Measurements from ENCODE around the gene SLC6A17. TPM values are rescaled to one million over a fixed set of nuclear protein-coding genes. Genes with fewer than 3 reads are reported as not detected.

SLC6A17 gene
- total RNA-seq, 1 experiment from 2014 or later: not detected

- no peak for DNase-seq (ENCODE audit: extremely low read depth, low read depth)
These were observed 65.6 kb downstream of the SLC6A17 start for GRCh38 chr1:110215621-110216515.

- no peak for DNase-seq (ENCODE audit: extremely low read depth, low read depth)
These were observed 66.7 kb downstream of the SLC6A17 start for GRCh38 chr1:110216844-110217444.

- no peak for DNase-seq (ENCODE audit: extremely low read depth, low read depth)
These were observed 67.8 kb downstream of the SLC6A17 start for GRCh38 chr1:110218137-110218536.

- DNase-seq (ENCODE audit: extremely low read depth, low read depth): no peak
These were observed 68.4 kb downstream of the SLC6A17 start for GRCh38 chr1:110218739-110219138.

GRCh38 chr1:110220324-110220723 is 70.0 kb downstream of the SLC6A17 start:
- no peak for DNase-seq (ENCODE audit: extremely low read depth, low read depth)

- DNase-seq (ENCODE audit: extremely low read depth, low read depth): no peak
These were observed 70.8 kb downstream of the SLC6A17 start for GRCh38 chr1:110221119-110221518.

GRCh38 chr1:110223127-110223526 is 72.8 kb downstream of the SLC6A17 start:
- DNase-seq (ENCODE audit: extremely low read depth, low read depth): no peak

GRCh38 chr1:110223581-110223980 is 73.3 kb downstream of the SLC6A17 start:
- DNase-seq (ENCODE audit: extremely low read depth, low read depth): no peak

GRCh38 chr1:110224240-110224995 is 74.1 kb downstream of the SLC6A17 start:
- no peak for DNase-seq (ENCODE audit: extremely low read depth, low read depth)

- no peak for DNase-seq (ENCODE audit: extremely low read depth, low read depth)
These were observed 74.9 kb downstream of the SLC6A17 start for GRCh38 chr1:110225212-110225611.

GRCh38 chr1:110225756-110226404 is 75.6 kb downstream of the SLC6A17 start:
- no peak for DNase-seq (ENCODE audit: extremely low read depth, low read depth)

- DNase-seq (ENCODE audit: extremely low read depth, low read depth): no peak
These were observed 77.5 kb downstream of the SLC6A17 start for GRCh38 chr1:110227774-110228173.

GRCh38 chr1:110228381-110228780 is 78.1 kb downstream of the SLC6A17 start:
- DNase-seq (ENCODE audit: extremely low read depth, low read depth): no peak

- DNase-seq (ENCODE audit: extremely low read depth, low read depth): no peak
These were observed 78.6 kb downstream of the SLC6A17 start for GRCh38 chr1:110228869-110229268.

GRCh38 chr1:110229348-110230001 is 79.2 kb downstream of the SLC6A17 start:
- no peak for DNase-seq (ENCODE audit: extremely low read depth, low read depth)

GRCh38 chr1:110230381-110231199 is 80.3 kb downstream of the SLC6A17 start:
- no peak for DNase-seq (ENCODE audit: extremely low read depth, low read depth)

GRCh38 chr1:110233861-110234260 is 83.6 kb downstream of the SLC6A17 start:
- no peak for DNase-seq (ENCODE audit: extremely low read depth, low read depth)

- DNase-seq (ENCODE audit: extremely low read depth, low read depth): no peak
These were observed 84.4 kb downstream of the SLC6A17 start for GRCh38 chr1:110234691-110235090.

- no peak for DNase-seq (ENCODE audit: extremely low read depth, low read depth)
These were observed 85.0 kb downstream of the SLC6A17 start for GRCh38 chr1:110235181-110235833.

All from NCI-H460 (cell line).